Smooth muscle cell (in vitro differentiated cells): ENCODE data around the gene FAAP100. TPM values are rescaled to one million over a fixed set of nuclear protein-coding genes. Genes with fewer than 3 reads are reported as not detected.

Experiments
- DNase-seq: peaks from one replicate; lab custom pipeline; 2025; ENCODE audit not compliant: unreplicated experiment; lab: John Stamatoyannopoulos, UW
- H2AFZ ChIP-seq: fragments of 200-600 bp; sonication (generic); 2 replicates; pipeline ENCODE4 v1.6.0; 2016; ENCODE audit warnings: antibody characterized with exemption, low read depth, mild to moderate bottlenecking
- H3F3A ChIP-seq: fragments of 200-600 bp; sonication (generic); 2 replicates; pipeline ENCODE4 v1.6.0; 2017; ENCODE audit warnings: antibody characterized with exemption, low read depth
- H3K27ac ChIP-seq: fragments of 200-600 bp; sonication (generic); 2 replicates; pipeline ENCODE4 v1.5.1; 2016; ENCODE audit warnings: low read depth, mild to moderate bottlenecking
- H3K27me3 ChIP-seq: fragments of 200-600 bp; sonication (generic); 2 replicates; pipeline ENCODE4 v1.6.1; 2016; ENCODE audit warnings: low read depth, mild to moderate bottlenecking
- H3K36me3 ChIP-seq: fragments of 200-600 bp; sonication (generic); 2 replicates; pipeline ENCODE4 v1.5.1; 2016; ENCODE audit warnings: low read depth
- H3K4me1 ChIP-seq: fragments of 200-600 bp; sonication (generic); 2 replicates; pipeline ENCODE4 v1.5.1; 2016; ENCODE audit warnings: low read depth
- H3K4me2 ChIP-seq: fragments of 200-600 bp; sonication (generic); 2 replicates; pipeline ENCODE4 v1.6.0; 2016; ENCODE audit warnings: mild to moderate bottlenecking
- H3K4me3 ChIP-seq: fragments of 200-600 bp; sonication (generic); 2 replicates; pipeline ENCODE4 v1.5.1; 2016; ENCODE audit warnings: mild to moderate bottlenecking
- H3K79me2 ChIP-seq: fragments of 200-600 bp; sonication (generic); 2 replicates; pipeline ENCODE4 v1.6.0; 2016; ENCODE audit warnings: low read depth, mild to moderate bottlenecking
- H3K9ac ChIP-seq: fragments of 200-600 bp; sonication (generic); 2 replicates; pipeline ENCODE4 v1.6.0; 2016; ENCODE audit warnings: low read depth
- H3K9me3 ChIP-seq: fragments of 200-600 bp; sonication (generic); replicated peaks from 2 replicates; pipeline ENCODE4 v1.5.1; 2016; ENCODE audit warnings: low read depth
- H4K20me1 ChIP-seq: fragments of 200-600 bp; sonication (generic); 2 replicates; pipeline ENCODE4 v1.6.0; 2016; ENCODE audit warnings: low read depth
- CTCF ChIP-seq: fragments of 200-600 bp; sonication (generic); IDR thresholded peaks from 2 replicates; pipeline ENCODE4 v1.5.1; 2017; ENCODE audit warnings: borderline replicate concordance, mild to moderate bottlenecking, antibody characterized with exemption; ENCODE audit not compliant: insufficient read depth, poor library complexity, severe bottlenecking
- WGBS: methylation state at CpG from one replicate; pipeline ENCODE4 v1.1.7; 2016; ENCODE audit warnings: low lambda C conversion rate; 5-methylcytosine and 5-hydroxymethylcytosine counted together
- polyA plus RNA-seq: library from polyadenylated mRNA; unstranded; fragments of >200 nt; fragmentation: Nextera tagmentation; extraction: Ambion mirVana; gene quantifications from 2 replicates; pipeline ENCODE4 v1.2.1, GENCODE V29; 2016
- total RNA-seq: library from RNA; depleted of rRNA; stranded (reverse); fragments of >200 nt; gene quantifications from 2 replicates; pipeline ENCODE4 v1.2.3, GENCODE V29; 2014

Gene FAAP100
- total and polyA plus RNA-seq, 2 experiments from 2014 or later, result 17.9 to 28.5 TPM

DNA sequence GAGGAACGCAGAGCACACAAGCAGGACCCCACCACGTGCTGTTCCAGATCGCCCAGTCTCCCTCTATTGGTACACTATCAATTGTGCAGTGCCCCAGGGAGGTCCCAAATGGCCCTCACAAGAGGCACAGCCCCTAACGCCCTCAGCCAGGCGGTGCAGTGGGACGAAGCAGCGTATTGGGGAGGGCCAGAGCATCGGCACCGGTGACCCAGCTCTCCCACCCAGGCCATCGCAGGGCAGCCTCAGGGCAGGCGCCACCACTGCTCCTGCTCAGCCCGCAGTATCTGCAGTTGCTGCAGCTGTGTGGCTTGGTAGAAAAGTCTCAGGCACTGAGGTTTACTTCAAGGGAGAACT, 5.9 kb upstream of the FAAP100 start:
- no peak for DNase-seq
- 96% methylated on average over 12 of the region's 12 CpGs for WGBS
- TF ChIP-seq CTCF, result no peak
- Histone ChIP-seq H4K20me1 (peaks cover 16% of the 10 kb centered on the region), H3K4me3 (no peak overlapping the region), H3F3A (peaks cover 28% of the 10 kb centered on the region), H3K27me3 (no peaks in the 10 kb centered on the region), H2AFZ (no peak overlapping the region), H3K4me2 (no peak overlapping the region), H3K9ac (no peak overlapping the region), H3K9me3 (no peaks in the 10 kb centered on the region), H3K79me2 (peaks cover 13% of the 10 kb centered on the region), H3K36me3 (no peaks in the 10 kb centered on the region), H3K4me1 (no peaks in the 10 kb centered on the region), H3K27ac (no peak overlapping the region)

GRCh38 chr17:81557276-81558114, 5.3 kb upstream of the FAAP100 start:
- no peak for TF ChIP-seq CTCF
- Histone ChIP-seq H3K79me2 (peaks cover 12% of the 10 kb centered on the region), H2AFZ (no peak overlapping the region), H3K9ac (no peak overlapping the region), H3K9me3 (no peaks in the 10 kb centered on the region), H3K4me2 (no peak overlapping the region), H3F3A (peaks cover 28% of the 10 kb centered on the region), H3K27me3 (no peaks in the 10 kb centered on the region), H4K20me1 (peaks cover 16% of the 10 kb centered on the region), H3K4me3 (no peak overlapping the region), H3K27ac (no peak overlapping the region), H3K36me3 (no peaks in the 10 kb centered on the region), H3K4me1 (no peaks in the 10 kb centered on the region)
- WGBS, result 94% methylated on average over 21 of the region's 21 CpGs
- no peak for DNase-seq

DNA sequence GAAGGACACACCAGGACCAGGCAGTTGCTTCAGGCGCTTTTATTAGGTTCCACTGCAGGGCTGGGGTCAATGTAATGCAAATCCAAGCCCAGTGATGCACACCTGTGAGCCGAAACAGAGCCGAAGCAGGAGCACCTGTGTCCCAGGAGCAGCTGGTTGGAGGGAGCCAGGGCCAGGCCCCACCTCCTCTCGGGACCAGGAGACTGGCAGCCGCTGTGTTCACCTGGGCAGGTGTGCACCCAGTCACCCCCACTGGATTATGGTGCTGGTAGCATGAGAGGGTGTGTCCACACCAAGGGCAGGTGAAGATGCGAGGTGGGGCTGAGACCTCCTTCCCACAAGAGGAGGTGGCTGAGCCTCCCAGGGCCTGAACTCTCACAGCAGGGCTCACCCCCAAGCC, 4.7 kb upstream of the FAAP100 start:
- WGBS, result 96% methylated on average over 6 of the region's 6 CpGs

More for the DNA sequence above, 4.7 kb upstream of the FAAP100 start:
- H4K20me1 ChIP-seq, result peaks cover 16% of the 10 kb centered on the region
- H3K9me3 ChIP-seq, result no peaks in the 10 kb centered on the region
- peaks cover 7% of the 10 kb centered on the region for H3K79me2 ChIP-seq
- H3K4me3 ChIP-seq, result no peak overlapping the region
- H3K9ac ChIP-seq, result no peak overlapping the region
- no peak overlapping the region for H2AFZ ChIP-seq
- H3K4me2 ChIP-seq, result no peak overlapping the region
- H3K4me1 ChIP-seq, result no peaks in the 10 kb centered on the region
- no peaks in the 10 kb centered on the region for H3K36me3 ChIP-seq
- TF ChIP-seq CTCF, result no peak
- DNase-seq, result no peak
- H3K27ac ChIP-seq, result no peak overlapping the region
- H3K27me3 ChIP-seq, result no peaks in the 10 kb centered on the region
- peaks cover 26% of the 10 kb centered on the region for H3F3A ChIP-seq
